Renal pelvis (tissue), 4 donors: ENCODE measurements around the gene ZKSCAN3. TPM values are rescaled to one million over a fixed set of nuclear protein-coding genes. Genes with fewer than 3 reads are reported as not detected.
"Not testable (repeated sequence)": the region's sequence is repeated elsewhere in the genome, so short reads cannot be mapped to it uniquely, and the experiment has no call there.

ENCODE experiments used
- DNase-seq: peaks from one replicate; pipeline ENCODE4 v3.0.0-alpha.2; 2013
- polyA plus RNA-seq, 3 donors: library from polyadenylated mRNA; unstranded; fragments of 120-200 nt; gene quantifications; one replicate each; pipeline ENCODE4 v1.2.1, GENCODE V29; 2013; ENCODE audit not compliant: insufficient read length in 3 of 3

The ZKSCAN3 gene
- polyA plus RNA-seq, 3 donors, result 10.0 to 14.8 (median 10.7) TPM

GRCh38 chr6:28371280-28371679 is 21.5 kb downstream of the ZKSCAN3 start:
- DNase-seq, result no peak

- DNase-seq, result no peak
Measured at GRCh38 chr6:28371706-28372451, 22.1 kb downstream of the ZKSCAN3 start.

GRCh38 chr6:28373925-28374324 is 24.2 kb downstream of the ZKSCAN3 start:
- no peak for DNase-seq

GRCh38 chr6:28377879-28378278 is 28.1 kb downstream of the ZKSCAN3 start:
- DNase-seq, result no peak

GRCh38 chr6:28378644-28379043 is 28.9 kb downstream of the ZKSCAN3 start:
- DNase-seq, result no peak

- no peak for DNase-seq
Measured at GRCh38 chr6:28380381-28380780, 30.6 kb downstream of the ZKSCAN3 start.

GRCh38 chr6:28383235-28384142 is 33.7 kb downstream of the ZKSCAN3 start:
- peak; percentile 88 for DNase-seq

GRCh38 chr6:28384143-28384533 is 34.4 kb downstream of the ZKSCAN3 start:
- DNase-seq, result no peak

GRCh38 chr6:28390688-28391087 is 40.9 kb downstream of the ZKSCAN3 start:
- no peak for DNase-seq

- no peak for DNase-seq
Measured at GRCh38 chr6:28393912-28394662, 44.3 kb downstream of the ZKSCAN3 start.

GRCh38 chr6:28395918-28396317 is 46.2 kb downstream of the ZKSCAN3 start:
- no peak for DNase-seq

- peak; percentile 91 for DNase-seq
Measured at GRCh38 chr6:28399350-28400121, 49.8 kb downstream of the ZKSCAN3 start, which contains the start of gene ZSCAN12. TSS of gene ZSCAN12 (minus strand) at chr6:28399747. CDS start at chr6:28398405, 1,342 bp downstream.

- no peak for DNase-seq
Measured at GRCh38 chr6:28400122-28400451, 50.3 kb downstream of the ZKSCAN3 start.

- DNase-seq, result no peak
Measured at GRCh38 chr6:28401172-28401571, 51.4 kb downstream of the ZKSCAN3 start.

- no peak for DNase-seq
Measured at GRCh38 chr6:28402197-28402596, 52.5 kb downstream of the ZKSCAN3 start.

- not testable (repeated sequence) for DNase-seq
Measured at GRCh38 chr6:28403923-28404322, 54.2 kb downstream of the ZKSCAN3 start.

- DNase-seq, result no peak
Measured at GRCh38 chr6:28407401-28407800, 57.7 kb downstream of the ZKSCAN3 start.

GRCh38 chr6:28408076-28408802 is 58.5 kb downstream of the ZKSCAN3 start:
- DNase-seq, result no peak

- DNase-seq, result no peak
Measured at GRCh38 chr6:28410767-28411166, 61.0 kb downstream of the ZKSCAN3 start.

- no peak for DNase-seq
Measured at GRCh38 chr6:28413681-28414080, 63.9 kb downstream of the ZKSCAN3 start.
